Mammary epithelial cell (primary cell): Measurements from ENCODE around the gene FAM107B.

Experiments
- EZH2 ChIP-seq: IDR thresholded peaks from 2 replicates; pipeline ENCODE4 v1.6.1; 2012; ENCODE audit warnings: low read length, inconsistent platforms, borderline replicate concordance
- TF ChIP-seq, protein P1 (sequence below), 2 donors: IDR thresholded peaks in 1 of 2; conservative IDR thresholded peaks in 1 of 2; 2 replicates each; pipeline ENCODE4 v1.5.1; 2011 to 2012; ENCODE audit warnings: inconsistent platforms in 2 of 2, low read length in 2 of 2, mild to moderate bottlenecking in 2 of 2, control low read depth in 1 of 2, low read depth in 1 of 2; ENCODE audit not compliant: insufficient read depth in 1 of 2; ENCODE audit errors: extremely low read depth in 1 of 2

DNA sequence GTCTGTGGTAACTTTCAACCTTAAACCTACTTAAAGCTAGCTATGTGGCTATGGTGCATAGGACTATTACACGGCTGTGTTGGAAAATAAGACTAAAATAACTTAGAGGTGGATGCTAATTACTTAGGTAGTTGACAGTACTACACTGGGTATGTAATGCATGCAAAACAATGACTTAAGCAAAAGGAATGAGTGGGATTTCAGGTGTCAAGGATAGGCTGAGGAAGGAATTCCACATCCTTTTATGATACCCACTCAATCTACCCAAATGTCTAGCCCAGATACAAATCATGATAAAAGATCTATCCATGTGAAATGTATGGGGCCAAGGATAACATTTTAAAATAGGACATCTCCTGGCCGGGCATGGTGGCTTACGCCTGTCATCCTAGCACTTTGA, 49.3 kb upstream of the FAM107B start:
- TF ChIP-seq, protein P1, sequence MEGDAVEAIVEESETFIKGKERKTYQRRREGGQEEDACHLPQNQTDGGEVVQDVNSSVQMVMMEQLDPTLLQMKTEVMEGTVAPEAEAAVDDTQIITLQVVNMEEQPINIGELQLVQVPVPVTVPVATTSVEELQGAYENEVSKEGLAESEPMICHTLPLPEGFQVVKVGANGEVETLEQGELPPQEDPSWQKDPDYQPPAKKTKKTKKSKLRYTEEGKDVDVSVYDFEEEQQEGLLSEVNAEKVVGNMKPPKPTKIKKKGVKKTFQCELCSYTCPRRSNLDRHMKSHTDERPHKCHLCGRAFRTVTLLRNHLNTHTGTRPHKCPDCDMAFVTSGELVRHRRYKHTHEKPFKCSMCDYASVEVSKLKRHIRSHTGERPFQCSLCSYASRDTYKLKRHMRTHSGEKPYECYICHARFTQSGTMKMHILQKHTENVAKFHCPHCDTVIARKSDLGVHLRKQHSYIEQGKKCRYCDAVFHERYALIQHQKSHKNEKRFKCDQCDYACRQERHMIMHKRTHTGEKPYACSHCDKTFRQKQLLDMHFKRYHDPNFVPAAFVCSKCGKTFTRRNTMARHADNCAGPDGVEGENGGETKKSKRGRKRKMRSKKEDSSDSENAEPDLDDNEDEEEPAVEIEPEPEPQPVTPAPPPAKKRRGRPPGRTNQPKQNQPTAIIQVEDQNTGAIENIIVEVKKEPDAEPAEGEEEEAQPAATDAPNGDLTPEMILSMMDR (conservative IDR thresholded peaks at IDR 0.05 in 1 of 2, IDR thresholded peaks at IDR 0.05 in 1 of 2; ENCODE audit: extremely low read depth in 1 of 2, insufficient read depth in 1 of 2, low read depth in 1 of 2, low read length in 2 of 2), result no peak
- TF ChIP-seq EZH2, result no peak
